ENCODE measurements around the gene TMTC3. TPM values are rescaled to one million over a fixed set of nuclear protein-coding genes. Genes with fewer than 3 reads are reported as not detected.

Gene TMTC3
- total and polyA plus RNA-seq, 2 donors (not counting 3 experiments of a cell fraction or from before 2014, with no cell fraction given) = 7.8 to 36.5 TPM

GRCh38 chr12:88142610-88142991 is 494 bp downstream of the TMTC3 start:
- TF ChIP-seq JUN (IDR thresholded peaks at IDR 0.05; ENCODE audit: borderline replicate concordance, insufficient read depth, insufficient read length, low read depth) = no peak
- no peak for TF ChIP-seq MYC (IDR thresholded peaks at IDR 0.05; ENCODE audit: low read depth, low read length)
- no peak for TF ChIP-seq FOS (IDR thresholded peaks at IDR 0.05; ENCODE audit: borderline replicate concordance, insufficient read depth, low read length)
- no peak for TF ChIP-seq POLR2AphosphoS5 (IDR thresholded peaks at IDR 0.05; ENCODE audit: insufficient read depth, low read depth, low read length)
- TF ChIP-seq, protein P1, sequence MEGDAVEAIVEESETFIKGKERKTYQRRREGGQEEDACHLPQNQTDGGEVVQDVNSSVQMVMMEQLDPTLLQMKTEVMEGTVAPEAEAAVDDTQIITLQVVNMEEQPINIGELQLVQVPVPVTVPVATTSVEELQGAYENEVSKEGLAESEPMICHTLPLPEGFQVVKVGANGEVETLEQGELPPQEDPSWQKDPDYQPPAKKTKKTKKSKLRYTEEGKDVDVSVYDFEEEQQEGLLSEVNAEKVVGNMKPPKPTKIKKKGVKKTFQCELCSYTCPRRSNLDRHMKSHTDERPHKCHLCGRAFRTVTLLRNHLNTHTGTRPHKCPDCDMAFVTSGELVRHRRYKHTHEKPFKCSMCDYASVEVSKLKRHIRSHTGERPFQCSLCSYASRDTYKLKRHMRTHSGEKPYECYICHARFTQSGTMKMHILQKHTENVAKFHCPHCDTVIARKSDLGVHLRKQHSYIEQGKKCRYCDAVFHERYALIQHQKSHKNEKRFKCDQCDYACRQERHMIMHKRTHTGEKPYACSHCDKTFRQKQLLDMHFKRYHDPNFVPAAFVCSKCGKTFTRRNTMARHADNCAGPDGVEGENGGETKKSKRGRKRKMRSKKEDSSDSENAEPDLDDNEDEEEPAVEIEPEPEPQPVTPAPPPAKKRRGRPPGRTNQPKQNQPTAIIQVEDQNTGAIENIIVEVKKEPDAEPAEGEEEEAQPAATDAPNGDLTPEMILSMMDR (IDR thresholded peaks at IDR 0.05; ENCODE audit: extremely low read depth in 1 of 2, insufficient read depth in 1 of 2, low read depth in 1 of 2, low read length in 2 of 2) = no peak
- TF ChIP-seq, protein P2, sequence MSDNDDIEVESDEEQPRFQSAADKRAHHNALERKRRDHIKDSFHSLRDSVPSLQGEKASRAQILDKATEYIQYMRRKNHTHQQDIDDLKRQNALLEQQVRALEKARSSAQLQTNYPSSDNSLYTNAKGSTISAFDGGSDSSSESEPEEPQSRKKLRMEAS (IDR thresholded peaks at IDR 0.05; ENCODE audit: insufficient read depth, insufficient read length) = no peak
- no peak for TF ChIP-seq EZH2 (IDR thresholded peaks at IDR 0.05; ENCODE audit: borderline replicate concordance, low read depth, low read length, severe bottlenecking)
- no peak for TF ChIP-seq GATA2 (IDR thresholded peaks at IDR 0.05; ENCODE audit: insufficient read depth, insufficient read length, low read depth, low read length)
- Histone ChIP-seq H3K9me1 (replicated peaks; ENCODE audit: control insufficient read depth, extremely low read depth, insufficient read depth, low read length) (no peaks in the 10 kb centered on the region), H3K9ac (replicated peaks; ENCODE audit: extremely low read depth, insufficient read depth, low read length) (peak overlapping the region; percentile 72), H3K4me1 (ENCODE audit: control insufficient read depth, extremely low read depth, insufficient read depth, low read length) (peaks cover 15% of the 10 kb centered on the region), H2AFZ (ENCODE audit: low read depth, low read length) (peak overlapping the region; percentile 60), H4K20me1 (replicated peaks; ENCODE audit: control insufficient read depth, extremely low read depth, insufficient read depth, low read length) (no peaks in the 10 kb centered on the region), H3K4me3 (replicated peaks in 1 of 3; ENCODE audit: insufficient read depth in 1 of 3, low read depth in 1 of 3, low read length in 3 of 3) (peak overlapping the region; percentile 23 to 88 (median 68)), H3K27ac (ENCODE audit: insufficient read depth, low read depth, low read length) (peak overlapping the region; percentile 12), H3K9me3 (replicated peaks; ENCODE audit: control insufficient read depth, insufficient read depth, low read length) (no peaks in the 10 kb centered on the region), H3K36me3 (ENCODE audit: control insufficient read depth in 2 of 2, extremely low read depth in 1 of 2, insufficient read depth in 2 of 2, low read length in 2 of 2) (no peaks in the 10 kb centered on the region), H3K4me2 (ENCODE audit: insufficient read depth, low read length) (peak overlapping the region; percentile 96), H3K27me3 (ENCODE audit: control insufficient read depth in 2 of 2, insufficient read depth in 2 of 2, low read length in 2 of 2) (no peaks in the 10 kb centered on the region), H3K79me2 (ENCODE audit: control insufficient read depth, insufficient read depth, low read length) (peaks cover 29% of the 10 kb centered on the region)
- FAIRE-seq (no peak), DNase-seq (ENCODE audit: low read depth, low spot score) (no peak)
- POLR2A ChIA-PET = no interaction called here
- intact Hi-C loops (cut with micrococcal nuclease) (loop anchor here (5.0 kb wide), 3 partner anchors 155 to 755 kb away; no protein-coding TSS in a partner anchor), dilution Hi-C loops (cut with MboI; ENCODE audit: extremely low pct_ligation_motif_present, low sequenced_read_pairs) (no loop called here)
- CTCF ChIA-PET = interaction anchor here (1.4 kb wide), 1 partner anchor 851 kb away, joined by 9 read pairs; no protein-coding TSS in a partner anchor
- BruUV-seq (replicated peaks) = TSS peak; percentile 59

Measured in endothelial cell of umbilical vein (primary cell).